ENCODE results near the gene INHBB. TPM values are rescaled to one million over a fixed set of nuclear protein-coding genes. Genes with fewer than 3 reads are reported as not detected.
A peak's percentile ranks its signal among the peaks of the same experiment; 100 is the strongest.

The INHBB gene
- total and polyA plus RNA-seq, 11 donors: 0.70 to 38.0 (median 2.8) TPM

DNA sequence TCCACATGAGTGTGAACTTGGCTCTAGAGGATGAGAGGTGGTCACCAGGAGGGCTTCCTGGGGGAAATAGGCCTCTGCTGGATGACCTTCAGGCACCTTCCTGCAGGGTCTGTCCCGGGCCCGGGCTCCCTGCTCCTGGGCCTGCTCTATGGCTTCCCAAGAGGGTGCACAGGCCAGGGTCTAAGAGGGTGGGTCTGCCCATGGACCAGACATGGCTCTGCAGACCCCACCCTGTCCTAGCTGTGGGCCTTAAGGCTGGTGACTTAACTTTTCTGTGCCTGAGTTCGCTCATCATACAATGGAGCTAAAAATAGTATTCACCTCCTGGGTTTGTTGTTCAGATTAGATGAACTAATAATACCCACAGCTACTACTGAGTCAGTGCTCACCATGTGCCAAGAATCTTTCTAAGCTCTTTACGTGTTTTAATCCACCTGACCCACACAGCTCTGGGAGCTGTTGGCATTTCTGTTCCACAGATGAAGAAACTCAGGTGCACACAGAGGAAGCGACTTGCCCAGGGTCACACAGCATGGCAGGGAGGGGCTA is 14.4 kb downstream of the INHBB start:
- WGBS, 4 donors: 51 to 68% (median 59%) methylated on average over 4 to 5 of the region's 5 CpGs
- DNase-seq (peak in 1 of 5 donors; percentile 55), ATAC-seq (peak; percentile 54 to 85 (median 69))
- Histone ChIP-seq H3K27ac (no peak overlapping the region), H3K4me3 (no peak overlapping the region), H3K4me1 (peaks cover 0 to 12% (median 5%) of the 10 kb centered on the region in 12 donors), H3K27me3 (peaks cover 0 to 4% (median 0%) of the 10 kb centered on the region in 9 donors), H3K36me3 (no peaks in the 10 kb centered on the region), H3K9me3 (no peaks in the 10 kb centered on the region)
- TF ChIP-seq POLR2A (IDR thresholded peaks at IDR 0.05) (no peak), CTCF (IDR thresholded peaks at IDR 0.05) (no peak)
- intact Hi-C loops (cut with DNase I): no loop called here

DNA sequence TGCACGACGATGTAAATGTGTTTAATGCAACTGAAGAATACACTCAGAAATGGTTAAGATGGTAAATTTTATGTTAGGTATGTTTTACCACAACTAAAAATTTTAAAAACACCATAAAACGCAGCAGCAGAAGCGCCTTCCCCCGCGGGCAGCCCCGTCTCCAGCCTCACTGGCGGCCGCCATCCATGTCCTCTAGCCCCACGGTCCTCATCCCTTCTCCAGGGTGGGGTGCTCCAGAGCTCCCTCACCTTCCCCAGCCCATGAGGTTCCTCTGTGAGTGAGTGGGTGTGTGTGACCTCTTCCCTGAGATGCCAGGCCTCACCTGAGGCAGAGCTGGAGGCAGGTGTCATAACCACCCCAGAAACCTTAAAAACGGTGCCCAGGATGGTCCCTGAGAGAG is 17.0 kb downstream of the INHBB start:
- Histone ChIP-seq H3K27me3 (no peaks in the 10 kb centered on the region), H3K4me1 (peaks cover 0 to 12% (median 5%) of the 10 kb centered on the region in 12 donors), H3K9me3 (no peaks in the 10 kb centered on the region), H3K4me3 (no peak overlapping the region), H3K36me3 (no peaks in the 10 kb centered on the region), H3K27ac (no peak overlapping the region)
- 93 to 97% (median 96%) methylated on average over 10 to 11 of the region's 11 CpGs for WGBS, 4 donors
- TF ChIP-seq CTCF (IDR thresholded peaks at IDR 0.05) (no peak), POLR2A (IDR thresholded peaks at IDR 0.05) (no peak)
- DNase-seq (peak in 1 of 5 donors; percentile 33), ATAC-seq (no peak)
- intact Hi-C loops (cut with DNase I): no loop called here

DNA sequence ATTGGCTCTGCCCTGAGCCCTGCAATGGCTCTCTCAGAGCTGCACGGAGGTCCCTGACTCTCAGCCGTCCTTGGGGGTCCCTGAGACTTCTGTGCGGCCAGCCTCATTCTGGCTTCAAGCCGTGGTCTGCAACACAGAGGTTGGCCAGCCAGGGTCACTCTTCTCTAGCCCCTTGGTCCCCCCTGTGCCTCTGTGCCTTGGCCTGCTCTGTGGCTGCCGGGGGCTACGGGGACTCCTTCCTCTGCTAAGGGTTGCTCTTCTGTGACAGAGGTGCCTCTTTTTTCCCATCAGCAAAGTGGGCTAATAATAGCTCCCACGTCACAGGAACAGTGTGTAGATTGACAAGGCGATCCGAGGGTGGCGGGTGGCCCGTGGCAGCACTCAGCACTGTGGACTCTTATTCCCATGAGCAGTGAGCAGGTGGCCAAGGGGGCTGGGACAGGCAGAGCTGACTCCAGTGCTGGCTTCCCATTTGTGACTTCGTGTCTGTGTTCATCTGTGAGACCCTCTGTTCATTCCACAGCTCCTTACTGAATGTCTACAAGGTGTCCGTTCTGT is 19.4 kb downstream of the INHBB start:
- ATAC-seq: peak; percentile 44 to 74 (median 48)
- TF ChIP-seq POLR2A (IDR thresholded peaks at IDR 0.05) (no peak), CTCF (IDR thresholded peaks at IDR 0.05) (no peak)
- H3K27me3 ChIP-seq: no peaks in the 10 kb centered on the region
- peak in 1 of 5 donors; percentile 47 for DNase-seq
- H3K27ac ChIP-seq: no peak overlapping the region
- H3K36me3 ChIP-seq: no peaks in the 10 kb centered on the region
- 54 to 78% (median 70%) methylated on average over 12 to 13 of the region's 13 CpGs for WGBS, 4 donors
- H3K9me3 ChIP-seq: peaks cover 0 to under 1% (median 0%) of the 10 kb centered on the region in 12 donors
- H3K4me3 ChIP-seq: no peak overlapping the region
- H3K4me1 ChIP-seq: peaks cover 0 to 8% (median 1%) of the 10 kb centered on the region in 12 donors
- intact Hi-C loops (cut with DNase I): no loop called here

- no peak for ATAC-seq
- Histone ChIP-seq H3K4me1 (no peaks in the 10 kb centered on the region), H3K27me3 (no peaks in the 10 kb centered on the region), H3K27ac (no peak overlapping the region), H3K4me3 (no peak overlapping the region), H3K36me3 (no peaks in the 10 kb centered on the region), H3K9me3 (peaks cover 0 to 3% (median 0%) of the 10 kb centered on the region in 12 donors)
- TF ChIP-seq POLR2A (IDR thresholded peaks at IDR 0.05): no peak
- TF ChIP-seq CTCF (IDR thresholded peaks at IDR 0.05): no peak
- DNase-seq: peak in 1 of 5 donors; percentile 44
- 84 to 96% (median 91%) methylated on average over 10 to 11 of the region's 11 CpGs for WGBS, 4 donors
- intact Hi-C loops (cut with DNase I): no loop called here
Measured at GRCh38 chr2:120366698-120367097, 20.8 kb downstream of the INHBB start.

All from heart left ventricle (tissue), 16 donors.